ENCODE results near the gene CD151. TPM values are rescaled to one million over a fixed set of nuclear protein-coding genes. Genes with fewer than 3 reads are reported as not detected.

The CD151 gene
- total RNA-seq, 6 experiments from 2014 or later, result 719 to 1,001 (median 755) TPM

DNA sequence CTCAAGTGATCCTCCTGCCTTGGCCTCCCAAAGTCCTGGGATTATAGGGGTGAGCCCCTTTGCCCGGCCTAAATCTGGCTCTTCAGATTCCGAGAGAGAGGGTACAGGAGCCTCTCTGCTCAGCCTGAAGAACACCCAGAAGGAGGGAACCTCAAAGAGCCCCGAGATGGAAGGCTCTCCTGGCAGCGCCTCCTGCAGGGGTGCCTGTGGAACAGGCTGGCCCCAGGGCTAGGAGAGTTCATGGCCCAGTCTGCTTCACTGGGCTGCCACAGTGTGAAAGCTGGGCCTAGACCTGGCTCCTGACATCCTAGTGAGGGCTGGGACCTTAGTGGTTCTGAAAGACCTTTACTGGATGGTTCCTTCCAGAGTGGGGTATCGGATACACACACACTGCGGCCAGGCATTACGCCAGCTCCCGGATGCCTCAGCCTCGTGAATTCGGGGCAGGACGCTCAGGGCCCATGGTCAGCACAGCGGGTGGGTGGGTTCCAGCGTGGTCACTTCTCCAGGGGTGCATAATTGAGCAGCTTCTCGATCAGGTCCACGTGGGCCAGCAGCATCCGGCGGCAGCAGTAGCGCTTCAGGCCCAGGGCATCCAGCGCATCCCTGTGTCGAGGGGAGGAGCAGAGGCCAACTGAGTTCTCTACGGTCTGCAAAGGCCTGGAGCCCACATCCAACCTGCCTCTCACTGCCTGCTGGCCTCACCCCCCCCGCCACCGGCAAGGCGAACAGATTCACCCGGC lies 7.3 kb downstream of the CD151 start:
- Mint-ChIP-seq H3K4me1 (ENCODE audit: low read depth) (peaks cover 34% of the 10 kb centered on the region), H3K27ac (peak overlapping the region; percentile 77)
- no peak for DNase-seq

DNA sequence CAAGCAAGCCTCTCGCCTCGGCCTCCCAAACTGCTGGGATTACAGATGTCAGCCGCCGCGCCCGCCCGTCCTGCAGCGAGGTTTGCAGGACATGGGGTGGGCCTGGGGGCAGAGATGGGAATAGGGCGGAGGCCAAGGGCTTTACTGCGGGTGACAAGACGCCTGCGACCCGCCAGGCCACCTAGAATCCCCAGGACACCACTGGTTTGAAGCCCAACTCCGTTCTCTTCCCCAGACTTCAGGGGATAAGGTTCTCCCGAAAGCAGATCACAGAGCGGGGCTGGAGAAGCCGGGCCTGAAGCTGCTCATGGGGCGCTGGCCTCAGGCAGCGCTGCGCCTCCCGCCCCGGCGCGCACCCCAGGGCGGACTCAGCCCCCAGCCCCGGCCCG lies 9.2 kb downstream of the CD151 start:
- peaks cover 48% of the 10 kb centered on the region for H3K4me1 Mint-ChIP-seq (ENCODE audit: low read depth)
- 0 out of 2 replicates have a peak, but pooled peaks cover 8% of the 10 kb centered on the region for H3K9me3 Mint-ChIP-seq
- peaks cover 21% of the 10 kb centered on the region for H3K36me3 Mint-ChIP-seq (ENCODE audit: low read depth)
- peak overlapping the region; percentile 90 for H3K4me3 Mint-ChIP-seq
- DNase-seq, result no peak
- peak overlapping the region; percentile 86 for H3K27ac Mint-ChIP-seq
- H3K27me3 Mint-ChIP-seq (ENCODE audit: insufficient read depth), result peaks cover 45% of the 10 kb centered on the region
- no peak for TF ChIP-seq CTCF (IDR thresholded peaks at IDR 0.05)

More for the DNA sequence above, 7.3 kb downstream of the CD151 start:
- Mint-ChIP-seq H3K36me3 (ENCODE audit: low read depth) (peaks cover 21% of the 10 kb centered on the region), H3K4me3 (peak overlapping the region; percentile 90), H3K27me3 (ENCODE audit: insufficient read depth) (peaks cover 46% of the 10 kb centered on the region), H3K9me3 (0 out of 2 replicates have a peak, but pooled peaks cover 8% of the 10 kb centered on the region)
- TF ChIP-seq CTCF (IDR thresholded peaks at IDR 0.05), result peak; percentile 60; the same call in 1 of the 2 replicates

GRCh38 chr11:842370-843002 lies 9.7 kb downstream of the CD151 start, which contains the start of the genes POLR2L and TSPAN4:
POLR2L (minus strand) TSS chr11:842529; CDS start chr11:842508, 21 bp downstream.
TSPAN4 (plus strand) TSS chr11:842852; CDS start chr11:850305, 7,453 bp downstream.
- peak; percentile 80 for DNase-seq
- peak within 1 kb of the TSS; percentile 97 for H3K27ac Mint-ChIP-seq
- peaks cover 45% of the 10 kb centered on the region for H3K27me3 Mint-ChIP-seq (ENCODE audit: insufficient read depth)
- H3K36me3 Mint-ChIP-seq (ENCODE audit: low read depth), result peaks cover 21% of the 10 kb centered on the region
- TF ChIP-seq CTCF (IDR thresholded peaks at IDR 0.05), result no peak
- peaks cover 50% of the 10 kb centered on the region for H3K4me1 Mint-ChIP-seq (ENCODE audit: low read depth)
- peak within 1 kb of the TSS; percentile 90 for H3K4me3 Mint-ChIP-seq
- H3K9me3 Mint-ChIP-seq, result 0 out of 2 replicates have a peak, but pooled peaks cover 8% of the 10 kb centered on the region

DNA sequence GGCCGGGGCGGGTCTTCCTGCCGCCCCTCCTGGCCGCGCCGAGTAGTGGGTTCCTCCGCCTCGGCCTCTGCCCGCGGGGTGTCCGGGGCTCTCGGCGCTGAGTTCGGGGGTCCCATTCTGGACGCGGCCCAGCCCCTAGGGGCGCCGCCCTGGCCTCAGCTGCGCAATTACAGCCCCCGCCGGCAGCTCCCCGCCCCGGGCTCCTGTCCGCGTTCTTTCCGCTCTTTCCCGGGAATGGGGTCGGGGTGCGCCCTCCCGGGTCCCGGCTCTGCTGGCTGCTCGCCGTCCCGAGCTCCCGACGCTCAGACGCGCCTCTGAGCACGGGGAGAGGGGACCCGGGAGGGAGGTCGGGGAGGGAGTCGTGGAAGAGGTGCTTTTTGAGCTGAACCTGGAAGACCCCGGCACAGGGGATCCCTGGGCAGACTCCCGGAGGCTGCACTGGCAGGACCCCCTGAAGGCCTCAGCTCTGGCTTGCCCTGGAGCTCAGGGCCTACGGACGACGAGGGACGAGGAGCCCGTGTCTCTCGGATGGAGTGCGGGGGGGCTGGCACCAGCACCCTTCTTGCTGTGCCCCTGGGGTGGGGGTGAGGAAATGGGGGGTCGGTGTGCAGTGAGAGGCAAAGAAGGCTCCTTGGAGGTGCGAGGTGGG lies 10.5 kb downstream of the CD151 start:
- Mint-ChIP-seq H3K27me3 (ENCODE audit: insufficient read depth) (peaks cover 41% of the 10 kb centered on the region), H3K36me3 (ENCODE audit: low read depth) (peaks cover 21% of the 10 kb centered on the region), H3K4me1 (ENCODE audit: low read depth) (peaks cover 50% of the 10 kb centered on the region), H3K4me3 (peak overlapping the region; percentile 90), H3K27ac (peak overlapping the region; percentile 97), H3K9me3 (0 out of 2 replicates have a peak, but pooled peaks cover 8% of the 10 kb centered on the region)
- no peak for DNase-seq
- TF ChIP-seq CTCF (IDR thresholded peaks at IDR 0.05), result peak; percentile 53

Measured in HFFc6 (cell line).